ENCODE measurements around the gene LMF1.
A peak's percentile ranks its signal among the peaks of the same experiment; 100 is the strongest.
"Not testable (repeated sequence)": the region's sequence is repeated elsewhere in the genome, so short reads cannot be mapped to it uniquely, and the experiment has no call there.

LMF1 gene

DNA sequence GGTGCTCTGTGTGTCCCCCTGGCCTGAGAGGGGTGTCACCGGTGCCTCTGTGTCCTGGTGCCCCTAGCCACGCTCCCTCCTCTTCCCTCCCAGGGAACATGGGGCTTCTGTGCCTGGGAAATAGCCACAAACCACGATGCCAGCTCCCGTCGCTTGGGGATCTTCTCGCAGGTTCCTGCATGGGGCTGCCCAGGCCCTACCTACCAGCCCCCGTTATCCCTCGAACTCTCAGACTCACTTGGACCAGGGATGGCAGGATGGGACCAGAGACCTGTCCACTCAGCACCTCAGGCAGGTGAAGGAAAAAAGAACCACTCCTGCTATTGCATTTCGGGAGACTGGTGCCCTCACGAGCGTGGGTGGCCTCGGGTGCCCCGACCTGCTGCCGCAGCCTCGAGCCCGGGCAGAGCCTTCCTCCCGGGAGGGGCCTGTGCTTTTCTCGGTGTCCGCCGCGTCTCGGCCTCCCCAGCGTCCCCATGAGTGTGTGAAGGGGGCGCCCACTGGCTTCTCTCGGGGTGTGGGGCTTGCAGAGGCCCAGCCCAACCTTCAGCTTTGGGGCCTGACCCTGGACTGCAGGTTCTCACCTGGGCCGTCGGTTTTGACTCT lies 129.2 kb downstream of the LMF1 start:
- Histone ChIP-seq H3K4me1 (ENCODE audit: insufficient read depth, poor library complexity, severe bottlenecking) (no peaks in the 10 kb centered on the region), H3K9me3 (ENCODE audit: severe bottlenecking) (no peaks in the 10 kb centered on the region), H3K27ac (ENCODE audit: poor library complexity, severe bottlenecking) (no peak overlapping the region), H3K4me3 (ENCODE audit: severe bottlenecking) (no peak overlapping the region), H3K36me3 (ENCODE audit: low read depth) (no peaks in the 10 kb centered on the region), H3K27me3 (ENCODE audit: insufficient read depth, poor library complexity, severe bottlenecking) (no peaks in the 10 kb centered on the region)
- DNase-seq (ENCODE audit: low spot score) (peak; percentile 54), ATAC-seq (ENCODE audit: low read depth) (no peak)
- TF ChIP-seq, protein P1, sequence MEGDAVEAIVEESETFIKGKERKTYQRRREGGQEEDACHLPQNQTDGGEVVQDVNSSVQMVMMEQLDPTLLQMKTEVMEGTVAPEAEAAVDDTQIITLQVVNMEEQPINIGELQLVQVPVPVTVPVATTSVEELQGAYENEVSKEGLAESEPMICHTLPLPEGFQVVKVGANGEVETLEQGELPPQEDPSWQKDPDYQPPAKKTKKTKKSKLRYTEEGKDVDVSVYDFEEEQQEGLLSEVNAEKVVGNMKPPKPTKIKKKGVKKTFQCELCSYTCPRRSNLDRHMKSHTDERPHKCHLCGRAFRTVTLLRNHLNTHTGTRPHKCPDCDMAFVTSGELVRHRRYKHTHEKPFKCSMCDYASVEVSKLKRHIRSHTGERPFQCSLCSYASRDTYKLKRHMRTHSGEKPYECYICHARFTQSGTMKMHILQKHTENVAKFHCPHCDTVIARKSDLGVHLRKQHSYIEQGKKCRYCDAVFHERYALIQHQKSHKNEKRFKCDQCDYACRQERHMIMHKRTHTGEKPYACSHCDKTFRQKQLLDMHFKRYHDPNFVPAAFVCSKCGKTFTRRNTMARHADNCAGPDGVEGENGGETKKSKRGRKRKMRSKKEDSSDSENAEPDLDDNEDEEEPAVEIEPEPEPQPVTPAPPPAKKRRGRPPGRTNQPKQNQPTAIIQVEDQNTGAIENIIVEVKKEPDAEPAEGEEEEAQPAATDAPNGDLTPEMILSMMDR (IDR thresholded peaks at IDR 0.05; ENCODE audit: poor library complexity, severe bottlenecking), result no peak

- Histone ChIP-seq H3K4me3 (ENCODE audit: severe bottlenecking) (no peak overlapping the region), H3K27me3 (ENCODE audit: insufficient read depth, poor library complexity, severe bottlenecking) (no peaks in the 10 kb centered on the region), H3K27ac (ENCODE audit: poor library complexity, severe bottlenecking) (no peak overlapping the region), H3K4me1 (ENCODE audit: insufficient read depth, poor library complexity, severe bottlenecking) (no peaks in the 10 kb centered on the region), H3K36me3 (ENCODE audit: low read depth) (no peaks in the 10 kb centered on the region), H3K9me3 (ENCODE audit: severe bottlenecking) (peaks cover 5% of the 10 kb centered on the region)
- TF ChIP-seq, protein P1 (IDR thresholded peaks at IDR 0.05; ENCODE audit: poor library complexity, severe bottlenecking), result no peak
- DNase-seq (ENCODE audit: low spot score) (no peak), ATAC-seq (ENCODE audit: low read depth) (no peak)
Observed at GRCh38 chr16:840561-841454, 130.0 kb downstream of the LMF1 start.

DNA sequence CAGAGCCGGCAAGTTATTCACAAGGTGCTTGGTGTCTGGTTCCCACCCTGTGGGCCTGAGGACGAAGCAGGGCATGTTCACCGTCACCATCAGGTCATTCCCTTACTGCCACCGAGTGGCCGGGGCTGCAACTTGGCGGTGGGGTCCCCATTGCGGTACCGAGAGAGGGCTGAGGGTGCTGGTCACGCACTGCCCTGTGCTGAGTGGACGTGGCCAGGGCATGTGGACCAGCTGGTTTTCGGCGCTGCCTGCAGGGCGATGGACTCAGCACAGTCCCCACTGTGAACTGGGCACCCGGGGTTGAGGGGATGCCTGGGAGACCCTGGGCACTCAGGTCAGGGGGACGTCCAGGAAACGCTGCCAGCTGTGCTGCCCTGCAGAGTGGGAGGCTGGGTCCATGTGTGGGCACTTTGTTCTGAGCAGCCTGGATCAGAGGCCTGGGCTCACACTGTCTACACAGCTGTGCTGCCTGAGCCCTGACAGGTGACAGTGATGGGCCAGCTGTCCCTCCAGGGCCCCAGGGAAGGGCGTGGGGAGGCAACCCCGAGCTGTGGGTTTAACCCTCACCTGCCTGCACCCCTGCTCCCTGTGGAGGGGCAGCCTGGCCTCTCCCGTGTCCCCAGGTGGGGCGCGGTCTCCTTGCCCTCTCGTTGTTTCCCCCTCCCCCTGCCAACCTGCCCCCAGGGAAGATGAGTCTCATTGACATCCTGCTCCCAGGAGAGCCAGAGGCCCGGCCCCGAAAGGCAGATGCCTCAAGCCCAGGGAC lies 131.0 kb downstream of the LMF1 start:
- ATAC-seq (ENCODE audit: low read depth), result no peak
- H3K36me3 ChIP-seq (ENCODE audit: low read depth), result no peaks in the 10 kb centered on the region
- H3K9me3 ChIP-seq (ENCODE audit: severe bottlenecking), result peaks cover 5% of the 10 kb centered on the region
- no peak overlapping the region for H3K4me3 ChIP-seq (ENCODE audit: severe bottlenecking)
- peak; percentile 62 for DNase-seq (ENCODE audit: low spot score)
- no peaks in the 10 kb centered on the region for H3K4me1 ChIP-seq (ENCODE audit: insufficient read depth, poor library complexity, severe bottlenecking)
- TF ChIP-seq, protein P1 (IDR thresholded peaks at IDR 0.05; ENCODE audit: poor library complexity, severe bottlenecking), result no peak
- no peak overlapping the region for H3K27ac ChIP-seq (ENCODE audit: poor library complexity, severe bottlenecking)
- no peaks in the 10 kb centered on the region for H3K27me3 ChIP-seq (ENCODE audit: insufficient read depth, poor library complexity, severe bottlenecking)

GRCh38 chr16:838741-839140 lies 132.0 kb downstream of the LMF1 start:
- TF ChIP-seq, protein P1 (IDR thresholded peaks at IDR 0.05; ENCODE audit: poor library complexity, severe bottlenecking), result no peak
- ATAC-seq (ENCODE audit: low read depth) (no peak), DNase-seq (ENCODE audit: low spot score) (no peak)
- Histone ChIP-seq H3K36me3 (ENCODE audit: low read depth) (no peaks in the 10 kb centered on the region), H3K27me3 (ENCODE audit: insufficient read depth, poor library complexity, severe bottlenecking) (peaks cover 2% of the 10 kb centered on the region), H3K27ac (ENCODE audit: poor library complexity, severe bottlenecking) (no peak overlapping the region), H3K4me3 (ENCODE audit: severe bottlenecking) (no peak overlapping the region), H3K9me3 (ENCODE audit: severe bottlenecking) (peaks cover 5% of the 10 kb centered on the region), H3K4me1 (ENCODE audit: insufficient read depth, poor library complexity, severe bottlenecking) (no peaks in the 10 kb centered on the region)

- H3K9me3 ChIP-seq (ENCODE audit: severe bottlenecking); H3K4me3 ChIP-seq (ENCODE audit: severe bottlenecking); H3K36me3 ChIP-seq (ENCODE audit: low read depth); DNase-seq (ENCODE audit: low spot score); H3K4me1 ChIP-seq (ENCODE audit: insufficient read depth, poor library complexity, severe bottlenecking); ATAC-seq (ENCODE audit: low read depth); H3K27ac ChIP-seq (ENCODE audit: poor library complexity, severe bottlenecking): not testable (repeated sequence)
- H3K27me3 ChIP-seq (ENCODE audit: insufficient read depth, poor library complexity, severe bottlenecking), result peaks cover 16% of the 10 kb centered on the region
Observed at GRCh38 chr16:836822-837221, 134.0 kb downstream of the LMF1 start.

Measured in RWPE2 (cell line).